ENCODE results near the gene OR56B1. TPM values are rescaled to one million over a fixed set of nuclear protein-coding genes. Genes with fewer than 3 reads are reported as not detected.

OR56B1 gene
- total RNA-seq, 1 experiment from 2014 or later = 0.17 TPM

- H3K9me3 Mint-ChIP-seq = no peaks in the 10 kb centered on the region
- TF ChIP-seq EMX1 (CRISPR knock-in tag; IDR thresholded peaks at IDR 0.05) = no peak
- TF ChIP-seq FOXP1 (CRISPR knock-in tag; IDR thresholded peaks at IDR 0.05; ENCODE audit: borderline replicate concordance) = no peak
- TF ChIP-seq CBFB (CRISPR knock-in tag; IDR thresholded peaks at IDR 0.05; ENCODE audit: low read depth) = no peak
- no peak for TF ChIP-seq NR2C2 (CRISPR knock-in tag; IDR thresholded peaks at IDR 0.05)
- TF ChIP-seq, protein P1, sequence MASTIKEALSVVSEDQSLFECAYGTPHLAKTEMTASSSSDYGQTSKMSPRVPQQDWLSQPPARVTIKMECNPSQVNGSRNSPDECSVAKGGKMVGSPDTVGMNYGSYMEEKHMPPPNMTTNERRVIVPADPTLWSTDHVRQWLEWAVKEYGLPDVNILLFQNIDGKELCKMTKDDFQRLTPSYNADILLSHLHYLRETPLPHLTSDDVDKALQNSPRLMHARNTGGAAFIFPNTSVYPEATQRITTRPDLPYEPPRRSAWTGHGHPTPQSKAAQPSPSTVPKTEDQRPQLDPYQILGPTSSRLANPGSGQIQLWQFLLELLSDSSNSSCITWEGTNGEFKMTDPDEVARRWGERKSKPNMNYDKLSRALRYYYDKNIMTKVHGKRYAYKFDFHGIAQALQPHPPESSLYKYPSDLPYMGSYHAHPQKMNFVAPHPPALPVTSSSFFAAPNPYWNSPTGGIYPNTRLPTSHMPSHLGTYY (CRISPR knock-in tag; IDR thresholded peaks at IDR 0.05) = no peak
- no peaks in the 10 kb centered on the region for H3K4me1 Mint-ChIP-seq
- ATAC-seq (no peak), DNase-seq (ENCODE audit: low spot score) (no peak)
- ChIA-PET CTCF (no interaction called here), POLR2A (no interaction called here)
- H3K4me3 Mint-ChIP-seq = no peak within 1 kb of the TSS
- no peak within 1 kb of the TSS for H3K27ac Mint-ChIP-seq
- no peaks in the 10 kb centered on the region for H3K27me3 Mint-ChIP-seq (ENCODE audit: low read depth)
- H3K36me3 Mint-ChIP-seq = no peaks in the 10 kb centered on the region
Measured at GRCh38 chr11:5753943-5754342, 17.7 kb downstream of the OR56B1 start, which contains the start of gene OR52N4. OR52N4 (plus strand) TSS chr11:5754243; CDS start chr11:5754741, 498 bp downstream.

DNA sequence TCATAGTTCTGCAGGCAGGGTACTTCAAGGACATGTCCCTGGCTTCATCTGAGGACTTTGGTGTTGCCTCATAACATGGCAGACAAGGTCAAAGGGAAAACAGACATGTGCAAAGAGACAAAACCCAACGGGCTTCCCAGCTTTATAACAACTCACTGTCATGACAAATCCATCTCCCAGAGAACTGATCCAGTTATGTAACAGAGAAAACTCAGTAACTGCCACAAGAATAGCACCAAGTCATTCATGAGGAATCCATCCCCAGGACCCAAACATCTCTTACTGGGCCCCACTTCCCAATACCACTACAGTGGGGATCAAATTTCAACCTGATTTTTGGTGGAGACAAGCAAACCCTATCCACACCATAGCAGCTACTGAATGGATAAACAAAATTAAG is 30.8 kb downstream of the OR56B1 start:
- ATAC-seq (no peak), DNase-seq (ENCODE audit: low spot score) (no peak)
- ChIA-PET CTCF (no interaction called here), POLR2A (no interaction called here)
- Mint-ChIP-seq H3K27ac (no peak overlapping the region), H3K4me1 (no peaks in the 10 kb centered on the region), H3K9me3 (no peaks in the 10 kb centered on the region), H3K4me3 (no peak overlapping the region), H3K27me3 (ENCODE audit: low read depth) (no peaks in the 10 kb centered on the region), H3K36me3 (no peaks in the 10 kb centered on the region)
- TF ChIP-seq PRRX2 (CRISPR knock-in tag; IDR thresholded peaks at IDR 0.05) (no peak), TCF7 (CRISPR knock-in tag; IDR thresholded peaks at IDR 0.05; ENCODE audit: low read depth) (no peak), JAZF1 (CRISPR knock-in tag; IDR thresholded peaks at IDR 0.05) (no peak), ELF4 (CRISPR knock-in tag; IDR thresholded peaks at IDR 0.05; ENCODE audit: low read depth) (no peak), STAT6 (CRISPR knock-in tag; conservative IDR thresholded peaks at IDR 0.05; ENCODE audit: low read depth) (no peak), HMGXB4 (CRISPR knock-in tag; IDR thresholded peaks at IDR 0.05) (no peak), FOXK1 (CRISPR knock-in tag; IDR thresholded peaks at IDR 0.05) (no peak), SOX15 (CRISPR knock-in tag; IDR thresholded peaks at IDR 0.05) (no peak), TEAD1 (CRISPR knock-in tag; IDR thresholded peaks at IDR 0.05) (no peak), NR1H2 (CRISPR knock-in tag; IDR thresholded peaks at IDR 0.05) (no peak), ZNF232 (CRISPR knock-in tag; IDR thresholded peaks at IDR 0.05) (no peak), CREB1 (CRISPR knock-in tag; IDR thresholded peaks at IDR 0.05) (no peak)
- TF ChIP-seq, protein P2, sequence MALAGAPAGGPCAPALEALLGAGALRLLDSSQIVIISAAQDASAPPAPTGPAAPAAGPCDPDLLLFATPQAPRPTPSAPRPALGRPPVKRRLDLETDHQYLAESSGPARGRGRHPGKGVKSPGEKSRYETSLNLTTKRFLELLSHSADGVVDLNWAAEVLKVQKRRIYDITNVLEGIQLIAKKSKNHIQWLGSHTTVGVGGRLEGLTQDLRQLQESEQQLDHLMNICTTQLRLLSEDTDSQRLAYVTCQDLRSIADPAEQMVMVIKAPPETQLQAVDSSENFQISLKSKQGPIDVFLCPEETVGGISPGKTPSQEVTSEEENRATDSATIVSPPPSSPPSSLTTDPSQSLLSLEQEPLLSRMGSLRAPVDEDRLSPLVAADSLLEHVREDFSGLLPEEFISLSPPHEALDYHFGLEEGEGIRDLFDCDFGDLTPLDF (CRISPR knock-in tag; IDR thresholded peaks at IDR 0.05) = no peak

DNA sequence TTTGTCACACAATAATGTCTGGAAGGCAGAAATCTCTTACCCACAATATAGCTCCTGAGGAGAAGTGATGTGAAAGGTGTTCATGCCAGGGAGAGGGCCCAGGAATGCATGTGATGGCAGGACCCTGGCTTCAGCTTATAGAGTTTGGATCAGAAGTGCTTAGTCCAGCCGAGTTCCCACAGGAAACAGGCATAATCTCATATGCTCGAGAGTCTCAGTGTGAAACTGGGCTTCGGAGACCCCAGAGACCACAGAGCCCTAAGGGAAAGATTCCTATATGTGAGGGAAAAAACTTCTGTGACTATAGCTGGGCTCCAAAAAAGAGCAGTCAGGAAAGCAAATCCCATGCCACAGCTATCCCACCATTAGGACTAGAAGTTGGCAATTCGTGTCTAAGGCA is 47.0 kb downstream of the OR56B1 start, which contains the start of gene OR52N5:
Gene OR52N5, minus strand, starts transcription at position 101 of the 400 bp plus-strand sequence. CDS start 4,721 bp downstream, outside the sequence.
- H3K36me3 Mint-ChIP-seq = no peaks in the 10 kb centered on the region
- POLR2A ChIA-PET = no interaction called here
- no peaks in the 10 kb centered on the region for H3K27me3 Mint-ChIP-seq (ENCODE audit: low read depth)
- H3K4me1 Mint-ChIP-seq = no peaks in the 10 kb centered on the region
- no peak within 1 kb of the TSS for H3K27ac Mint-ChIP-seq
- H3K9me3 Mint-ChIP-seq = no peaks in the 10 kb centered on the region
- DNase-seq (ENCODE audit: low spot score) (no peak), ATAC-seq (no peak)
- CTCF ChIA-PET = no interaction called here
- H3K4me3 Mint-ChIP-seq = no peak within 1 kb of the TSS
- no peak for TF ChIP-seq STAT6 (CRISPR knock-in tag; conservative IDR thresholded peaks at IDR 0.05; ENCODE audit: low read depth)
- TF ChIP-seq JUN (CRISPR knock-in tag; IDR thresholded peaks at IDR 0.05) = no peak
- TF ChIP-seq, protein P3, sequence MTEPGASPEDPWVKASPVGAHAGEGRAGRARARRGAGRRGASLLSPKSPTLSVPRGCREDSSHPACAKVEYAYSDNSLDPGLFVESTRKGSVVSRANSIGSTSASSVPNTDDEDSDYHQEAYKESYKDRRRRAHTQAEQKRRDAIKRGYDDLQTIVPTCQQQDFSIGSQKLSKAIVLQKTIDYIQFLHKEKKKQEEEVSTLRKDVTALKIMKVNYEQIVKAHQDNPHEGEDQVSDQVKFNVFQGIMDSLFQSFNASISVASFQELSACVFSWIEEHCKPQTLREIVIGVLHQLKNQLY (CRISPR knock-in tag; IDR thresholded peaks at IDR 0.05) = no peak
- TF ChIP-seq ZNF219 (CRISPR knock-in tag; IDR thresholded peaks at IDR 0.05; ENCODE audit: borderline replicate concordance) = no peak
- TF ChIP-seq ETV6 (CRISPR knock-in tag; IDR thresholded peaks at IDR 0.05) = no peak
- no peak for TF ChIP-seq GABPB1 (CRISPR knock-in tag; IDR thresholded peaks at IDR 0.05)
